Left ventricle myocardium inferior (tissue), 1 donor: ENCODE data around the gene CASTOR1. TPM values are rescaled to one million over a fixed set of nuclear protein-coding genes. Genes with fewer than 3 reads are reported as not detected.

Source experiments
- DNase-seq: peaks from one replicate; pipeline ENCODE4 v3.0.0-alpha.2; 2020
- H3K27ac ChIP-seq: fragments of 200-600 bp; replicated peaks from 2 replicates; pipeline ENCODE4 v1.8.0; 2021
- H3K27me3 ChIP-seq: fragments of 200-600 bp; 2 replicates; pipeline ENCODE4 v1.8.0; 2021; ENCODE audit warnings: low read depth
- H3K36me3 ChIP-seq: fragments of 200-600 bp; 2 replicates; pipeline ENCODE4 v1.8.0; 2021
- H3K4me1 ChIP-seq: fragments of 200-600 bp; 2 replicates; pipeline ENCODE4 v1.8.0; 2021
- H3K4me3 ChIP-seq: fragments of 200-600 bp; 2 replicates; pipeline ENCODE4 v1.8.0; 2021; ENCODE audit warnings: mild to moderate bottlenecking, moderate library complexity
- H3K9me3 ChIP-seq: fragments of 200-600 bp; replicated peaks from 2 replicates; pipeline ENCODE4 v1.8.0; 2021
- intact Hi-C: fragments of 100-400 bp; cut with micrococcal nuclease; formaldehyde crosslinking; loops from one replicate; pipeline ENCODE4 v1.11.0; 2022
- total RNA-seq: library from RNA; stranded (reverse); fragmentation: NEBNext Ultra II Directional; extraction: Animal tissue kit (Norgen Biotek cat#: 25700); gene quantifications from one replicate; pipeline ENCODE4 v1.2.1, GENCODE V29; 2021
- TF ChIP-seq, protein P1 (sequence below): fragments of 200-600 bp; IDR thresholded peaks from 2 replicates; pipeline ENCODE4 v1.8.0; 2021; ENCODE audit warnings: antibody characterized with exemption, mild to moderate bottlenecking, borderline replicate concordance
- donor health status: DM: no; HTN: yes; CAD: no; lungs with severe emphysema.

The CASTOR1 gene
- total RNA-seq, 1 donor from 2014 or later: 6.5 TPM

DNA sequence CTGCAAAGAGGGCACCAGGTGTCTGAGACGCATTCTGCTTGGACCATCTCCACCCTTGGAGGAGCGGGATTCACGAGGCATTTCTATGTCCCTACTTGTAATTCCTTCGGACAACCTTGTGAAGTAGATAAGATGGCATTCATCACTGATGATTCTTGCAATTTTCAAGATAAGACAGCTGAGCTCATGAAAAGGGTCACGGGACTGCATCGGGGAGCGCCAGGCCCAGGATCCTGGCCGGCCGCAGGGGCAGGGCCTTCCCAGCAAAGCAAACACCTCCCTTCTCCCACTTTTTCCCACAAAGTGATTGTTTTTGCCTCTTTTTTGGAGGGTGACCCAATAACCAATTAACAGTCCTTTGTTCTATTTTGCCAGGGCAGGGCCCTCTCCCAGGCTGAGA lies 51.2 kb downstream of the CASTOR1 start:
- Histone ChIP-seq H3K36me3 (no peaks in the 10 kb centered on the region), H3K4me3 (no peak overlapping the region), H3K4me1 (no peaks in the 10 kb centered on the region), H3K9me3 (no peaks in the 10 kb centered on the region), H3K27me3 (peaks cover 93% of the 10 kb centered on the region), H3K27ac (no peak overlapping the region)
- TF ChIP-seq, protein P1, sequence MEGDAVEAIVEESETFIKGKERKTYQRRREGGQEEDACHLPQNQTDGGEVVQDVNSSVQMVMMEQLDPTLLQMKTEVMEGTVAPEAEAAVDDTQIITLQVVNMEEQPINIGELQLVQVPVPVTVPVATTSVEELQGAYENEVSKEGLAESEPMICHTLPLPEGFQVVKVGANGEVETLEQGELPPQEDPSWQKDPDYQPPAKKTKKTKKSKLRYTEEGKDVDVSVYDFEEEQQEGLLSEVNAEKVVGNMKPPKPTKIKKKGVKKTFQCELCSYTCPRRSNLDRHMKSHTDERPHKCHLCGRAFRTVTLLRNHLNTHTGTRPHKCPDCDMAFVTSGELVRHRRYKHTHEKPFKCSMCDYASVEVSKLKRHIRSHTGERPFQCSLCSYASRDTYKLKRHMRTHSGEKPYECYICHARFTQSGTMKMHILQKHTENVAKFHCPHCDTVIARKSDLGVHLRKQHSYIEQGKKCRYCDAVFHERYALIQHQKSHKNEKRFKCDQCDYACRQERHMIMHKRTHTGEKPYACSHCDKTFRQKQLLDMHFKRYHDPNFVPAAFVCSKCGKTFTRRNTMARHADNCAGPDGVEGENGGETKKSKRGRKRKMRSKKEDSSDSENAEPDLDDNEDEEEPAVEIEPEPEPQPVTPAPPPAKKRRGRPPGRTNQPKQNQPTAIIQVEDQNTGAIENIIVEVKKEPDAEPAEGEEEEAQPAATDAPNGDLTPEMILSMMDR: no peak
- DNase-seq: no peak
- intact Hi-C loops: no loop called here

DNA sequence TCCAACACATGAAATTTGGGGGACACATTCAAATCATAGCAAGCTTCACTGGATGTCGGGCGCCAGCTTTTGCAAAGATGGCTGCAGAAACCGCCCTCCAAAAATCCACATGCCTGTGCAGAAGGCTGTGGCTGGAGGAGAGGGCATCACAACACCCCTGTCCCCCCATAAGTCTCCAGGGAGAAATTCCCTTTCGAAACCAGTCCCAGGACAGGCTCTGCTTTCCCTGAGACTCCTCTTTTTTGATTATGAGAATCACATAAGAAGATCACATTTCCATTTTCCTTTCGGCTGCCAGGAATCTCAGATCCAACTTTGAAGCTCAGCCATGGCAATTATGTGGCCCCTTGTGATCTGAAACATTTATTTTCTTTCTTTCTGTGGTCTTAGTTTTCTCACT lies 52.4 kb downstream of the CASTOR1 start:
- Histone ChIP-seq H3K9me3 (no peaks in the 10 kb centered on the region), H3K4me3 (no peak overlapping the region), H3K4me1 (no peaks in the 10 kb centered on the region), H3K36me3 (no peaks in the 10 kb centered on the region), H3K27ac (no peak overlapping the region), H3K27me3 (peaks cover 93% of the 10 kb centered on the region)
- TF ChIP-seq, protein P1: no peak
- no peak for DNase-seq
- intact Hi-C loops: no loop called here

DNA sequence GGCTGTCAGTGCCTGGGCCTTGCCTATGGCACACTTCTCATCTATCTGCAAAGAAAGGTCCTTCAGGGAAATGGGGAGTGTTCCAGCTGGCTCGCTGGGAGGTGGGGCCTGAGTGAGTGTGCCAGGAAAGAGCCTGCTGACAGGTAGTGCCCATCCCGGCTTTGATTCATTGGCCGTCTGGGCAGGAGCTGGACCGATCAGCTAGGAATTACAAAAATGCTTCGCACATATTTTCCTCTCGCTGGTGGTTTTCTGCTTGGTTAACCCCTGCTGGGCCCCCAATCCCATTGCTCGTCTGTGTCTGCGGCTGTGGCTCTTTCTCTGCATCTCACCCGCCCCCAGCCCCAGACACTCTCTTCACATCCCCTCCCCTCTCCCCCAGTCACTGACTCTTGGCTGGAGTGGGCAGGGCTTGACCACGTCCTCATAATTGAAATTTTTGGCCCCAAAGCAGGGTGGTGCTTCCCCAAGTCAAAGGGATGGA lies 53.6 kb downstream of the CASTOR1 start:
- H3K9me3 ChIP-seq: no peaks in the 10 kb centered on the region
- H3K27me3 ChIP-seq: peaks cover 94% of the 10 kb centered on the region
- TF ChIP-seq, protein P1: no peak
- H3K4me1 ChIP-seq: no peaks in the 10 kb centered on the region
- H3K4me3 ChIP-seq: no peak overlapping the region
- no peak overlapping the region for H3K27ac ChIP-seq
- DNase-seq: no peak
- intact Hi-C loops: no loop called here
- no peaks in the 10 kb centered on the region for H3K36me3 ChIP-seq

Other genes starting within 250 kb of the CASTOR1 start
- not detected for gene HORMAD2, start 209.0 kb downstream of the CASTOR1 start, total RNA-seq
- gene LIF, start 42.7 kb downstream of the CASTOR1 start, total RNA-seq: 0.16 TPM
- not detected for gene OSM, start 22.7 kb downstream of the CASTOR1 start, total RNA-seq
- 5.8 TPM for gene TBC1D10A, start 37.4 kb upstream of the CASTOR1 start, total RNA-seq
- 89.2 TPM for gene SF3A1, start 67.4 kb upstream of the CASTOR1 start, total RNA-seq
- gene CCDC157, start 67.5 kb upstream of the CASTOR1 start, total RNA-seq: 0.58 TPM
- 4.9 TPM for gene RNF215, start 97.9 kb upstream of the CASTOR1 start, total RNA-seq
- 1.2 TPM for gene SEC14L2, start 107.5 kb upstream of the CASTOR1 start, total RNA-seq
- gene MTFP1, start 136.3 kb upstream of the CASTOR1 start, total RNA-seq: 19.7 TPM
- not detected for gene SEC14L3, start 182.5 kb upstream of the CASTOR1 start, total RNA-seq
- 0.11 TPM for gene SEC14L4, start 216.2 kb upstream of the CASTOR1 start, total RNA-seq